ENCODE results near the gene PTPRJ.

Gene PTPRJ

GRCh38 chr11:48008951-48009270, 28.6 kb downstream of the PTPRJ start:
- no peak for TF ChIP-seq CTCF (conservative IDR thresholded peaks at IDR 0.05; ENCODE audit: low read depth, low read length)
- no peak for DNase-seq (ENCODE audit: low read depth)
- no peak overlapping the region for H3K4me3 ChIP-seq (ENCODE audit: low read depth, low read length)

GRCh38 chr11:48011102-48011797, 30.9 kb downstream of the PTPRJ start:
- no peak for TF ChIP-seq CTCF (conservative IDR thresholded peaks at IDR 0.05; ENCODE audit: low read depth, low read length)
- no peak overlapping the region for H3K4me3 ChIP-seq (ENCODE audit: low read depth, low read length)
- DNase-seq (ENCODE audit: low read depth) = no peak

GRCh38 chr11:48011798-48012391, 31.5 kb downstream of the PTPRJ start:
- TF ChIP-seq CTCF (conservative IDR thresholded peaks at IDR 0.05; ENCODE audit: low read depth, low read length) = no peak
- DNase-seq (ENCODE audit: low read depth) = no peak
- no peak overlapping the region for H3K4me3 ChIP-seq (ENCODE audit: low read depth, low read length)

GRCh38 chr11:48013269-48013901, 33.0 kb downstream of the PTPRJ start:
- no peak overlapping the region for H3K4me3 ChIP-seq (ENCODE audit: low read depth, low read length)
- no peak for TF ChIP-seq CTCF (conservative IDR thresholded peaks at IDR 0.05; ENCODE audit: low read depth, low read length)

GRCh38 chr11:48014917-48015316, 34.6 kb downstream of the PTPRJ start:
- no peak for TF ChIP-seq CTCF (conservative IDR thresholded peaks at IDR 0.05; ENCODE audit: low read depth, low read length)
- no peak overlapping the region for H3K4me3 ChIP-seq (ENCODE audit: low read depth, low read length)
- DNase-seq (ENCODE audit: low read depth) = no peak

More at GRCh38 chr11:48013269-48013901, 33.0 kb downstream of the PTPRJ start:
- peak; percentile 50 for DNase-seq (ENCODE audit: low read depth)

- no peak for DNase-seq (ENCODE audit: low read depth)
- no peak for TF ChIP-seq CTCF (conservative IDR thresholded peaks at IDR 0.05; ENCODE audit: low read depth, low read length)
- no peak overlapping the region for H3K4me3 ChIP-seq (ENCODE audit: low read depth, low read length)
These were observed 36.9 kb downstream of the PTPRJ start for GRCh38 chr11:48017105-48017830.
